Liver (tissue), 9 donors: ENCODE measurements around the gene MED27. TPM values are rescaled to one million over a fixed set of nuclear protein-coding genes. Genes with fewer than 3 reads are reported as not detected.

Experiments used
- DNase-seq: peaks from one replicate; pipeline ENCODE4 v3.0.0-alpha.2; 2017; ENCODE audit warnings: low spot score
- H3K27ac ChIP-seq, 2 donors: one replicate each; pipeline ENCODE4 v1.7.0; 2013; ENCODE audit warnings: inconsistent platforms in 2 of 2, low read length in 2 of 2, control low read depth in 1 of 2, low read depth in 1 of 2, mild to moderate bottlenecking in 1 of 2
- H3K27me3 ChIP-seq, 4 donors: one replicate each; pipeline versions ENCODE4 v1.6.1 to v1.7.0; 2013; ENCODE audit warnings: low read length in 3 of 4, inconsistent platforms in 1 of 4, mild to moderate bottlenecking in 1 of 4, moderate library complexity in 1 of 4; ENCODE audit not compliant: control insufficient read depth in 4 of 4, insufficient read depth in 4 of 4
- H3K36me3 ChIP-seq, 4 donors: one replicate each; pipeline versions ENCODE4 v1.6.1 to v1.7.0; 2013; ENCODE audit warnings: low read length in 3 of 4, mild to moderate bottlenecking in 3 of 4, low read depth in 1 of 4, moderate library complexity in 1 of 4; ENCODE audit not compliant: control insufficient read depth in 4 of 4, insufficient read depth in 3 of 4
- H3K4me1 ChIP-seq, 4 donors: one replicate each; pipeline versions ENCODE4 v1.6.1 to v1.7.0; 2013; ENCODE audit warnings: low read length in 3 of 4, mild to moderate bottlenecking in 3 of 4, moderate library complexity in 1 of 4; ENCODE audit not compliant: control insufficient read depth in 4 of 4, insufficient read depth in 4 of 4
- H3K4me3 ChIP-seq, 3 donors: one replicate each; pipeline versions ENCODE4 v1.6.1 to v1.7.0; 2013; ENCODE audit warnings: low read length in 3 of 3, control low read depth in 1 of 3, low read depth in 1 of 3, mild to moderate bottlenecking in 1 of 3
- H3K9ac ChIP-seq, 2 donors: one replicate each; pipeline ENCODE4 v1.7.0; 2013; ENCODE audit warnings: low read length in 2 of 2, mild to moderate bottlenecking in 2 of 2, moderate library complexity in 2 of 2, control low read depth in 1 of 2, low read depth in 1 of 2
- H3K9me3 ChIP-seq, 4 donors: one replicate each; pipeline versions ENCODE4 v1.6.1 to v1.7.0; 2013; ENCODE audit warnings: low read length in 3 of 4; ENCODE audit not compliant: control insufficient read depth in 4 of 4
- EGR1 ChIP-seq, 2 donors: IDR thresholded peaks; 2 replicates each; pipeline ENCODE4 v1.6.1; 2016 to 2018; ENCODE audit warnings: antibody characterized with exemption in 2 of 2, low read depth in 2 of 2
- FOXA1 ChIP-seq: IDR thresholded peaks from 2 replicates; pipeline ENCODE4 v1.6.1; 2016; ENCODE audit warnings: antibody characterized with exemption
- FOXA2 ChIP-seq: IDR thresholded peaks from 2 replicates; pipeline ENCODE4 v1.6.1; 2016; ENCODE audit warnings: antibody characterized with exemption
- GABPA ChIP-seq, 2 donors: IDR thresholded peaks in 1 of 2; conservative IDR thresholded peaks in 1 of 2; 2 replicates each; pipeline ENCODE4 v1.6.1; 2016; ENCODE audit warnings: antibody characterized with exemption in 2 of 2, mild to moderate bottlenecking in 1 of 2, moderate library complexity in 1 of 2
- HNF4A ChIP-seq, 2 donors: conservative IDR thresholded peaks; 2 replicates each; pipeline ENCODE4 v1.6.1; 2016; ENCODE audit warnings: antibody characterized with exemption in 2 of 2, mild to moderate bottlenecking in 2 of 2
- HNF4G ChIP-seq: IDR thresholded peaks from 2 replicates; pipeline ENCODE4 v1.6.1; 2016; ENCODE audit warnings: antibody characterized with exemption
- JUND ChIP-seq, 2 donors: IDR thresholded peaks; 2 replicates each; pipeline ENCODE4 v1.6.1; 2016; ENCODE audit warnings: antibody characterized with exemption in 2 of 2
- NR2F2 ChIP-seq: IDR thresholded peaks from 2 replicates; pipeline ENCODE4 v1.6.1; 2016; ENCODE audit warnings: antibody characterized with exemption
- RAD21 ChIP-seq, 2 donors: IDR thresholded peaks; 2 replicates each; pipeline ENCODE4 v1.6.1; 2016; ENCODE audit warnings: antibody characterized with exemption in 2 of 2, mild to moderate bottlenecking in 2 of 2
- RXRA ChIP-seq, 2 donors: IDR thresholded peaks; 2 replicates each; pipeline ENCODE4 v1.6.1; 2017 to 2018; ENCODE audit warnings: antibody characterized with exemption in 2 of 2, mild to moderate bottlenecking in 1 of 2
- TAF1 ChIP-seq: conservative IDR thresholded peaks from 2 replicates; pipeline ENCODE4 v1.6.1; 2016; ENCODE audit warnings: antibody characterized with exemption, mild to moderate bottlenecking
- YY1 ChIP-seq: IDR thresholded peaks from 2 replicates; pipeline ENCODE4 v1.6.1; 2016; ENCODE audit warnings: antibody characterized with exemption, mild to moderate bottlenecking
- WGBS: extraction: QIAGEN DNeasy Blood & Tissue Kit; methylation state at CpG from one replicate; pipeline ENCODE4 v1.1.7; 2013; 5-methylcytosine and 5-hydroxymethylcytosine counted together
- polyA plus RNA-seq, 2 donors: library from polyadenylated mRNA; stranded (reverse) in 1 of 2; unstranded in 1 of 2; fragments of 200-250 nt in 1 of 2; fragments of >200 nt in 1 of 2; fragmentation: Nextera tagmentation in 1 of 2; extraction: Ambion mirVana in 1 of 2; gene quantifications; one replicate each; pipeline versions ENCODE4 v1.2.1 to v1.2.3, GENCODE V29; 2013 to 2015
- total RNA-seq, 2 donors: library from RNA; depleted of rRNA; stranded (reverse); fragments of >200 nt; gene quantifications; one replicate each; pipeline ENCODE4 v1.2.3, GENCODE V29; 2014
- TF ChIP-seq, protein P1 (sequence below): IDR thresholded peaks from 2 replicates; pipeline ENCODE4 v1.6.1; 2016; ENCODE audit warnings: antibody characterized with exemption
- TF ChIP-seq, protein P2 (sequence below): IDR thresholded peaks from 2 replicates; pipeline ENCODE4 v1.6.1; 2016; ENCODE audit warnings: antibody characterized with exemption
- TF ChIP-seq, protein P3 (sequence below): IDR thresholded peaks from 2 replicates; pipeline ENCODE4 v1.6.1; 2016; ENCODE audit warnings: antibody characterized with exemption, mild to moderate bottlenecking
- donor health status: healthy.
- donor health status: healthy.
- donor health status: healthy.
- donor health status: healthy.
- donor health status: healthy.

MED27 gene
- total and polyA plus RNA-seq, 4 donors: 4.6 to 7.9 (median 5.5) TPM

DNA sequence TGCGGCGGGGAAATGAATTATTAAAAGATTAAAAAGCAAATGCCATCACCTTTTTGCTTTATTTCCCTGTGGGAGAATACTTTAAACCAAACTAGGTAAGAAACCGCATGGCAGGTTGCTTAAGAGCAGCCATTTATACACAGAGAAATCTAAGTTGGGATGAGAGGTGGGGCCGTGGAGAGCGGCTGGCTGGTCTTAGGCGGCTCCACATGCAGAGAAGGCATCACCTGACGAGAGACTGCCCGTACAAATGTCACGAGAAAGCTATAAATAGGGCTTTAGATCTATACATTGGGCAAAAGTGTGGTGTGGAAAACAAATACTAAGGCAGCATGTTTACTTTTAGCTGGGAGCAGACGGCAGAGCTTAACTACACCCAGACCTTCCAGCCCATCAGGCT lies 39.4 kb downstream of the MED27 start:
- Histone ChIP-seq H3K36me3 (no peaks in the 10 kb centered on the region), H3K27me3 (no peaks in the 10 kb centered on the region), H3K9me3 (no peaks in the 10 kb centered on the region), H3K27ac (no peak overlapping the region), H3K4me3 (no peak overlapping the region), H3K4me1 (no peaks in the 10 kb centered on the region), H3K9ac (no peak overlapping the region)
- no peak for DNase-seq
- TF ChIP-seq GABPA (IDR thresholded peaks at IDR 0.05 in 1 of 2, conservative IDR thresholded peaks at IDR 0.05 in 1 of 2) (no peak), RXRA (IDR thresholded peaks at IDR 0.05) (no peak), HNF4G (no peak), FOXA1 (no peak), EGR1 (IDR thresholded peaks at IDR 0.05; ENCODE audit: low read depth in 2 of 2) (no peak), FOXA2 (no peak), RAD21 (IDR thresholded peaks at IDR 0.05) (no peak), TAF1 (no peak), YY1 (no peak), NR2F2 (no peak), JUND (IDR thresholded peaks at IDR 0.05) (no peak)
- TF ChIP-seq, protein P1, sequence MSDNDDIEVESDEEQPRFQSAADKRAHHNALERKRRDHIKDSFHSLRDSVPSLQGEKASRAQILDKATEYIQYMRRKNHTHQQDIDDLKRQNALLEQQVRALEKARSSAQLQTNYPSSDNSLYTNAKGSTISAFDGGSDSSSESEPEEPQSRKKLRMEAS: no peak
- TF ChIP-seq, protein P2, sequence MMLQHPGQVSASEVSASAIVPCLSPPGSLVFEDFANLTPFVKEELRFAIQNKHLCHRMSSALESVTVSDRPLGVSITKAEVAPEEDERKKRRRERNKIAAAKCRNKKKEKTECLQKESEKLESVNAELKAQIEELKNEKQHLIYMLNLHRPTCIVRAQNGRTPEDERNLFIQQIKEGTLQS: no peak
- 97% methylated on average over 10 of the region's 10 CpGs for WGBS

DNA sequence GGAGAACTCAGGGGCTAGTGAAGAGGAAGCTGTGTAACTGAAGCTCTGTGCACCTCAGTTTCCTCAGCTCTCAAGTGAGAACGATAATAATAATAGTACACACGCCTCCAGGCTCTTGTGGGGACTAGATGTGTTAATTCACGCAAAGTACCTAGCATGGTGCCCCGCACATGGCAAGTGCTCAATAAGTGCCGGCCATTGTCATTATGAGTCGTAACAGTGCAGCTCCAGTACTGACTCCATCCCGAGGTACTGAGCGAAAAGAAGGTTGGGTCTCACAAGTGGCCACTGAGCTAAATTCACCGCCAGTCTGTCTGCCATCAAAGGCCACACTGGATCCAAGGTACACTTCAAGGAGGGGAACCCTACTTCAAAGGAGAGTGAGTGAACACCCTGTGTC lies 40.4 kb downstream of the MED27 start:
- H3K9ac ChIP-seq: no peak overlapping the region
- no peaks in the 10 kb centered on the region for H3K4me1 ChIP-seq
- no peak overlapping the region for H3K27ac ChIP-seq
- TF ChIP-seq, protein P2: no peak
- no peak for TF ChIP-seq RAD21 (IDR thresholded peaks at IDR 0.05)
- TF ChIP-seq EGR1 (IDR thresholded peaks at IDR 0.05; ENCODE audit: low read depth in 2 of 2): no peak
- TF ChIP-seq HNF4G: no peak
- TF ChIP-seq FOXA1: no peak
- no peak for TF ChIP-seq RXRA (IDR thresholded peaks at IDR 0.05)
- TF ChIP-seq FOXA2: no peak
- TF ChIP-seq NR2F2: no peak
- TF ChIP-seq HNF4A (conservative IDR thresholded peaks at IDR 0.05): no peak
- TF ChIP-seq GABPA (IDR thresholded peaks at IDR 0.05 in 1 of 2, conservative IDR thresholded peaks at IDR 0.05 in 1 of 2): no peak
- TF ChIP-seq, protein P3, sequence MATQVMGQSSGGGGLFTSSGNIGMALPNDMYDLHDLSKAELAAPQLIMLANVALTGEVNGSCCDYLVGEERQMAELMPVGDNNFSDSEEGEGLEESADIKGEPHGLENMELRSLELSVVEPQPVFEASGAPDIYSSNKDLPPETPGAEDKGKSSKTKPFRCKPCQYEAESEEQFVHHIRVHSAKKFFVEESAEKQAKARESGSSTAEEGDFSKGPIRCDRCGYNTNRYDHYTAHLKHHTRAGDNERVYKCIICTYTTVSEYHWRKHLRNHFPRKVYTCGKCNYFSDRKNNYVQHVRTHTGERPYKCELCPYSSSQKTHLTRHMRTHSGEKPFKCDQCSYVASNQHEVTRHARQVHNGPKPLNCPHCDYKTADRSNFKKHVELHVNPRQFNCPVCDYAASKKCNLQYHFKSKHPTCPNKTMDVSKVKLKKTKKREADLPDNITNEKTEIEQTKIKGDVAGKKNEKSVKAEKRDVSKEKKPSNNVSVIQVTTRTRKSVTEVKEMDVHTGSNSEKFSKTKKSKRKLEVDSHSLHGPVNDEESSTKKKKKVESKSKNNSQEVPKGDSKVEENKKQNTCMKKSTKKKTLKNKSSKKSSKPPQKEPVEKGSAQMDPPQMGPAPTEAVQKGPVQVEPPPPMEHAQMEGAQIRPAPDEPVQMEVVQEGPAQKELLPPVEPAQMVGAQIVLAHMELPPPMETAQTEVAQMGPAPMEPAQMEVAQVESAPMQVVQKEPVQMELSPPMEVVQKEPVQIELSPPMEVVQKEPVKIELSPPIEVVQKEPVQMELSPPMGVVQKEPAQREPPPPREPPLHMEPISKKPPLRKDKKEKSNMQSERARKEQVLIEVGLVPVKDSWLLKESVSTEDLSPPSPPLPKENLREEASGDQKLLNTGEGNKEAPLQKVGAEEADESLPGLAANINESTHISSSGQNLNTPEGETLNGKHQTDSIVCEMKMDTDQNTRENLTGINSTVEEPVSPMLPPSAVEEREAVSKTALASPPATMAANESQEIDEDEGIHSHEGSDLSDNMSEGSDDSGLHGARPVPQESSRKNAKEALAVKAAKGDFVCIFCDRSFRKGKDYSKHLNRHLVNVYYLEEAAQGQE: no peak
- TF ChIP-seq JUND (IDR thresholded peaks at IDR 0.05): no peak
- no peaks in the 10 kb centered on the region for H3K36me3 ChIP-seq
- no peaks in the 10 kb centered on the region for H3K27me3 ChIP-seq
- H3K9me3 ChIP-seq: no peaks in the 10 kb centered on the region
- DNase-seq: no peak
- no peak overlapping the region for H3K4me3 ChIP-seq
- 93% methylated on average over 9 of the region's 9 CpGs for WGBS

DNA sequence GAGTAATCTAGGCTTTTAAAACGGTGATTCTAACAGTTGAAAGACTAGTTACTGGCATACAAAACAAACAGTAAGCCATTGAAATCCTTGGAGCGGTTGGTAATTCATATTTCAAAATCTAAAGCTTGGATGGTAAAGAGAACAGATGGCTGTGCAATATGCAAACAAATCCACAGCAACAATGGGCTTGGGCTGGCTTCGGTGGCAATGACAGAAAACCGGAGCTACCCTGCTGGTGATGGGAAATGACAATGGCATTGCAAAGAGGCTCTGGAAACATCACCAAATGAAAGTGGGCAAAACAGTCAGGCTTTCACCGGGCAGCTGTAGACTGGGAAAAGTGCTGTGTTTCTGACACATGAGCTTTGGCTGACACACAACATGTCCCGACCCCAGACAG lies 42.2 kb downstream of the MED27 start:
- Histone ChIP-seq H3K27me3 (no peaks in the 10 kb centered on the region), H3K9me3 (no peaks in the 10 kb centered on the region), H3K36me3 (no peaks in the 10 kb centered on the region), H3K4me1 (no peaks in the 10 kb centered on the region), H3K4me3 (no peak overlapping the region), H3K9ac (no peak overlapping the region), H3K27ac (no peak overlapping the region)
- TF ChIP-seq EGR1 (IDR thresholded peaks at IDR 0.05; ENCODE audit: low read depth in 2 of 2) (no peak), HNF4A (conservative IDR thresholded peaks at IDR 0.05) (no peak), HNF4G (no peak), FOXA2 (no peak), YY1 (no peak), GABPA (IDR thresholded peaks at IDR 0.05 in 1 of 2, conservative IDR thresholded peaks at IDR 0.05 in 1 of 2) (no peak), RAD21 (IDR thresholded peaks at IDR 0.05) (no peak)
- TF ChIP-seq, protein P2: no peak
- WGBS: 90% methylated on average over 6 of the region's 6 CpGs
- DNase-seq: no peak
